Measurements from ENCODE around the gene ACAD11.

ACAD11 gene

GRCh38 chr3:132509096-132509495, 150.5 kb downstream of the ACAD11 start:
- no peak for DNase-seq (ENCODE audit: low read depth)
- H3K4me3 ChIP-seq (ENCODE audit: low read length): no peak overlapping the region
- TF ChIP-seq CTCF (conservative IDR thresholded peaks at IDR 0.05; ENCODE audit: low read depth, low read length): no peak

Data from retinal pigment epithelial cell (primary cell).